ENCODE measurements around the gene SLIT3. TPM values are rescaled to one million over a fixed set of nuclear protein-coding genes. Genes with fewer than 3 reads are reported as not detected.

The SLIT3 gene
- total RNA-seq, 4 donors from 2014 or later: 41.1 to 86.6 (median 62.7) TPM

GRCh38 chr5:169253071-169253470, 47.9 kb downstream of the SLIT3 start:
- intact Hi-C loops (cut with DNase I): no loop called here
- no peak overlapping the region for H3K27ac ChIP-seq (replicated peaks in 1 of 4)
- no peaks in the 10 kb centered on the region for H3K9me3 ChIP-seq
- WGBS: 83% methylated on average over 3 of the region's 3 CpGs
- DNase-seq (ENCODE audit: extremely low spot score): peak; percentile 12
- H3K36me3 ChIP-seq: peaks cover 0 to 14% (median 0%) of the 10 kb centered on the region in 4 donors
- H3K27me3 ChIP-seq: no peaks in the 10 kb centered on the region
- peaks cover 0 to 3% (median 0%) of the 10 kb centered on the region in 4 donors for H3K4me1 ChIP-seq
- TF ChIP-seq EP300 (IDR thresholded peaks at IDR 0.05) (no peak), POLR2AphosphoS5 (IDR thresholded peaks at IDR 0.05) (no peak), POLR2A (IDR thresholded peaks at IDR 0.05; ENCODE audit: low read depth) (no peak), CTCF (IDR thresholded peaks at IDR 0.05) (no peak)
- no peak overlapping the region for H3K4me3 ChIP-seq

- Histone ChIP-seq H3K4me1 (peaks cover 0 to 3% (median 0%) of the 10 kb centered on the region in 4 donors), H3K27me3 (no peaks in the 10 kb centered on the region), H3K9me3 (no peaks in the 10 kb centered on the region), H3K4me3 (no peak overlapping the region), H3K27ac (replicated peaks in 1 of 4) (no peak overlapping the region), H3K36me3 (peaks cover 0 to 14% (median 0%) of the 10 kb centered on the region in 4 donors)
- no peak for TF ChIP-seq POLR2AphosphoS5 (IDR thresholded peaks at IDR 0.05)
- TF ChIP-seq EP300 (IDR thresholded peaks at IDR 0.05): no peak
- no peak for TF ChIP-seq CTCF (IDR thresholded peaks at IDR 0.05)
- TF ChIP-seq POLR2A (IDR thresholded peaks at IDR 0.05; ENCODE audit: low read depth): no peak
- WGBS: 79% methylated on average over 8 of the region's 8 CpGs
- intact Hi-C loops (cut with DNase I): no loop called here
- peak; percentile 45 for DNase-seq (ENCODE audit: extremely low spot score)
Observed at GRCh38 chr5:169251333-169252084, 49.4 kb downstream of the SLIT3 start.

DNA sequence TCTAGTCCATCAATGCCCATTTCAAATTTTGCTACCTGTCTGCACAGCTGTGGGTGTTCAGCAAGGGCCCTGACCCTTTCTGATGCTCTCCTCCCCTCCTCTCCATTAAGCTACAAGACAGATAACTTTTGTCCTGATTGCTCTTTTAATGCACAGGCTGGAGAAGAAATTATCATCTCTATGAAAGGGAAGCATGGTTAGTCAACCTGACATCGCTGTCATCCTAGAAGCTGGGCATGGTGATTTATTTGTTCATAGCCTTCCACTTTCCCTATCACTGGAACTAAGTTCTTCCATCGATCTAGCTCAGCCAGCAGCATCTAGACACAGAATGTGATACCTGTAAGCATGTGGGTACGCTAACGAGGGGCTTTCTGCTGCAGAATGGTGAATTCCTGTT, 50.1 kb downstream of the SLIT3 start:
- no peak overlapping the region for H3K4me3 ChIP-seq
- intact Hi-C loops (cut with DNase I): no loop called here
- peaks cover 0 to 14% (median 0%) of the 10 kb centered on the region in 4 donors for H3K36me3 ChIP-seq
- no peak for TF ChIP-seq EP300 (IDR thresholded peaks at IDR 0.05)
- TF ChIP-seq POLR2AphosphoS5 (IDR thresholded peaks at IDR 0.05): no peak
- TF ChIP-seq POLR2A (IDR thresholded peaks at IDR 0.05; ENCODE audit: low read depth): no peak
- H3K4me1 ChIP-seq: peaks cover 0 to 3% (median 0%) of the 10 kb centered on the region in 4 donors
- DNase-seq (ENCODE audit: extremely low spot score): peak; percentile 47
- no peaks in the 10 kb centered on the region for H3K27me3 ChIP-seq
- no peaks in the 10 kb centered on the region for H3K9me3 ChIP-seq
- 94% methylated on average over 4 of the region's 4 CpGs for WGBS
- H3K27ac ChIP-seq (replicated peaks in 1 of 4): no peak overlapping the region

- H3K4me3 ChIP-seq: no peak overlapping the region
- no peaks in the 10 kb centered on the region for H3K27me3 ChIP-seq
- intact Hi-C loops (cut with DNase I): no loop called here
- no peak overlapping the region for H3K27ac ChIP-seq (replicated peaks in 1 of 4)
- DNase-seq (ENCODE audit: extremely low spot score): no peak
- 74% methylated on average over 1 of the region's 1 CpG for WGBS
- no peaks in the 10 kb centered on the region for H3K9me3 ChIP-seq
- TF ChIP-seq POLR2A (IDR thresholded peaks at IDR 0.05; ENCODE audit: low read depth) (no peak), POLR2AphosphoS5 (IDR thresholded peaks at IDR 0.05) (no peak), EP300 (IDR thresholded peaks at IDR 0.05) (no peak), CTCF (IDR thresholded peaks at IDR 0.05) (no peak)
- peaks cover 0 to 14% (median 0%) of the 10 kb centered on the region in 4 donors for H3K36me3 ChIP-seq
- peaks cover 0 to 3% (median 0%) of the 10 kb centered on the region in 4 donors for H3K4me1 ChIP-seq
Observed at GRCh38 chr5:169248996-169249395, 51.9 kb downstream of the SLIT3 start.

DNA sequence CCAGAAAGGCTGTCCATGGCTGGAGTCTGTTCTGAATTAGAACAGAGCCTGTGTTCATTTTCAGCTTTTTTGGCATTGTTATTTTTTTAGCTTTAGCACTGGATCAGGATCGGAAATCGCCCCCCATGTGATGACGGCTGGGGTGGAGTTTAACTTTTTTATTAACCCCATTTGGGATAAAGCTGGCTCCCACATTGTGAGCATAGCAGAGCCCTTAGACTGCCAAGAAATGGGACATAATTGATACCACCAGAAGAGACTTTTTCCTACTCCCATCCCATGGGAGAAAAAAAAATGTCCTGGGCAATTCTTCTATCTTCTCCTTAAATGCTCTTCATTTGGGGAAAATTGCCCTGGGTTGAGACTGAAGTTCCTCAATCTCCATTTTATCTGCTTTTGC, 52.4 kb downstream of the SLIT3 start:
- Histone ChIP-seq H3K4me1 (peaks cover 0 to 3% (median 0%) of the 10 kb centered on the region in 4 donors), H3K27ac (replicated peaks in 1 of 4) (no peak overlapping the region), H3K36me3 (peaks cover 0 to 14% (median 0%) of the 10 kb centered on the region in 4 donors), H3K4me3 (no peak overlapping the region), H3K9me3 (no peaks in the 10 kb centered on the region), H3K27me3 (no peaks in the 10 kb centered on the region)
- peak; percentile 34 for DNase-seq (ENCODE audit: extremely low spot score)
- TF ChIP-seq POLR2A (IDR thresholded peaks at IDR 0.05; ENCODE audit: low read depth) (no peak), CTCF (IDR thresholded peaks at IDR 0.05) (no peak), POLR2AphosphoS5 (IDR thresholded peaks at IDR 0.05) (no peak), EP300 (IDR thresholded peaks at IDR 0.05) (no peak)
- intact Hi-C loops (cut with DNase I): no loop called here
- 66% methylated on average over 3 of the region's 3 CpGs for WGBS

Measured in esophagus muscularis mucosa (tissue), 4 donors.